Stimulated activated CD8-positive, alpha-beta memory T cell treated with anti-CD3 and anti-CD28 coated beads, Interleukin-4, amount 100 ng/mL, for 24 hours (primary cell): ENCODE results near the gene C20orf173.
"Not testable (repeated sequence)": the region's sequence is repeated elsewhere in the genome, so short reads cannot be mapped to it uniquely, and the experiment has no call there.

Source experiments
- DNase-seq: peaks from one replicate; pipeline ENCODE4 v3.0.0-alpha.2; 2020; ENCODE audit warnings: low read depth

Gene C20orf173, protein sequence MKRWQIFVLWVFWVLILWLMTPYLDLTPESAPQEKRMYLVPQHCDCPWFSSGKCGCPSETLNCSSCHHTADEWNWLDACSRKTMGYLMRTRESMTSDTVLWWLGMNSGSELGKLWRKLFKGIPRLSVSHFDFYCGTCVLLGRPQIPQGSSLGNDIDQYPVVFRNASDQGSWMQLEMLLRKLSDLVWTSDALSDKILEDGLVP

DNA sequence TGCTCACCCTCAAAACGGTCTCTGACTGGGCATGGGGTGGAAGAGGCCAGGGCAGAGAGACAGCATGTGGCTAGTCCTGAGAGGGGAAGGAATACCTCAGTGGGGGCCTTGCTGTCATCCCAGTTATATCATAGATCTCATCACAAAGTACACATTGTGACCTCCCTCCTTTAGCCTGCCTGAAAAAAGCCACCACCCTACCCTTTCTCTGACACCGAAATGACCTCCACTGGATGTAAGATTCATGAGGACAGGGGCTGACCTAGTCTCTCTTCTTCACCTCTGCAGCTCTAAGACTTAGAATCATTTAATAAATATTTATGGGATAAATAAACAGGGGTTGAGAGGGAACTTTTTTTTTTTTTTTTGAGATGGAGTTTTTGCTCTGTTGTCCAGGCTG lies at the start of gene C20orf173:
Gene C20orf173 (minus strand): TSS at position 101 of the 400 bp plus-strand sequence. CDS start 279 bp downstream, outside the sequence.
- no peak for DNase-seq

DNA sequence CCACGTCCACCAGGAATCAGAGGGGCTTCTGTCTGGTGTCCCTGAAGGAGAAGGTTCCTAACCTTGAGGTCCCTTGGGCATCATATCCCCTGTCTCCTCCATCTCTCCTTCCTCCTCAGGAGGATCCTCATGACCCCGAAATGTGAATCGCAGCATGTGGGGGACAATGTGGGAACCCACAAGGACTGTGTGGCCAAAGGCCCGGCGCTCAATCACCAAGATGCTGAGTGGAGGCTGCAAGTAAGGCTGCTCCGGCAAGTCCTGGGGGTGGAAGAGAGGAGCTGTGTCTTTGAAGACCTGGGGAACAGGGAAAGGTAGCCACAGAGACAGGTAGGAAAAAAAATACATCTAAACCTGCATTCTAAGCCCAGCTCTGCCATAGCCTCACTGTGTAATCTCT lies 49.7 kb upstream of the C20orf173 start:
- DNase-seq = no peak

DNA sequence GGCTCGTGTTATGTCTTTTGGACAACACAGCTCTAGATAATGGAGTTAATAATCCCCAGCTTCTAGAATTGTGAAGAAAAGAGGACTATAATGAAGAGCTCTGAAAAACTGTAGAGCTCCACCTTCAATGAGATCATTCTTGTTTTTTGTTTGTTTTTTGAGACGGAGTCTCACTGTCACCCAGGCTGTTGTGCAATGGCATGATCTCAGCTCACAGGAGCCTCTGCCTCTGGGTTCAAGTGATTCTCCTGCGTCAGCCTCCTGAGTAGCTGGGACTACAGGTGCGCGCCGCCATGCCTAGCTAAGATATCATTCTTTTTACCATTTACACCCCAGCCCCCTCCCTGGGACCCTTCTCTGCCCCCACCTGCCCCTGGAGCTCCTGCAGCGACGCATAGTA lies 49.0 kb upstream of the C20orf173 start:
- no peak for DNase-seq

DNA sequence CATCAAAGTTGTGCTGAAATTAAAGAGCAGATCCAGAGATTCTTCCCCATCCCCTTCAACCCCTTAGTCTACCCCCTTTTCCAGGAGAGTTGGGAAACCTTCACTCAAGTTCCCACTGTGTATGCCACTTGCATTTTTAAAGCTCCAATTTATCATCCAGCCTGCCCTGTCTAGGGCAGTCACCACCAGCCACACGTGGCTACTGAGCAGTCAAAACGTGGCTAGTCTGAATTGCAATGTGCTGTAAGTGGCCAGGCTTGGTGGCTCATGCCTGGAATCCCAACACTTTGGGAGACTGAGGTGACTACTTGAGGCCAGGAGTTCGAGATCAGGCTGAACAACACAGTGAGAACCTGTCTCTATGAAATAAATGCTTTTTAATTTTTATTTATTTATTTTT lies 47.4 kb upstream of the C20orf173 start:
- no peak for DNase-seq

DNA sequence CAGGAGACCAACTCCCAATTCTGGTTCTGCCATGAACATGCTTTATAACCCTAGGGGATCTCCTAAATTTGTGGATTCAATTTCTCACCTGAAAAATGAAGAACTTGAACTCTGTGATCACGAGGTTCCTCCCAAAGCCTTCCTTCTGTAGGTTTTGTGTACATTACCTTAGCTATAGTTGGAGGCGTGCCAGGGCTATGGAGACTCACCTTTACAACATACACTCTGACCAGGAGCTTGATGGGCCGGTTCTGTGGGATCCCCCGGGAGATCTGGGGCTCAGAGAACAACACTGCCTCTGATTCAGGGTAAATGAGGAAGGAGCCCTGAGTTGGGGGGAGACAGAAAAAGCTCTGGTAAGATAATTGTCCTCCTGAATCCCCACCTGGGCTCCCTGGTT lies 46.5 kb upstream of the C20orf173 start:
- no peak for DNase-seq

DNA sequence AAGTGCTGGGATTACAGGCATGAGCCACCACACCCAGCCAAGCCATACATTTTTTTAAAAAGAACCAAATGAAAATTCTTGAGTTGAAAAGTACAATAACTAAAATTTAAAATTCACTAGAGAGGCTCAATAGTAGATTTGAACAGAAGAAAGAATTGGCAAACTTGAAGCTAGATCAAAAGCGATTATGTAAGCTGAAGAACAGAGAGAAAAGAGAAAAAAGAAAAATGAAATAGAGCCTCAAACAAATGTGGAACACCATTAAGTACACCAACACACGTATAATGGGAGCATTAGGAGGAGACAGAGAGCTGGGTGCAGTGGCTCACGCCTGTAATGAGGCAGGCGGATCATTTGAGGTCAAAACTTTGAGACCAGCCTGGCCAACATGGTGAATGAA lies 43.4 kb upstream of the C20orf173 start:
- no peak for DNase-seq

DNA sequence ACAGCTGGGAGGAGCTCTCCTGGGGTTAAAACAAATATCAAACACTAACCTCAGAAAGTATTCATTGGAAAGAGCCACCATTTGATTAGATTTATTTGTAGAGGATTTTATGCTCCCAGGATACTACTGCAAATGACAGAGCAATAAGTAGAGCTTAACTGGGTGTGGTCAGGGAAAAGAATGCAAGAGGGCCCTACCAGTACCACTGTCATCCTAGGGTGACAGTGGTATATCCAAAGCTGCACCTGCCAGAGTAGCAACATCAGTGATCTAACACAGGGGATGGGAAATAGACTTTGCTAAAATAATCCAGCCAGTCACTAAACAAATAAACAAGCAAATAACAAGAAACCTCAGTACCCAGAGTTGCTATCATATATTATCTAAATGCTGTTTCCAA lies 42.1 kb upstream of the C20orf173 start:
- no peak for DNase-seq

DNA sequence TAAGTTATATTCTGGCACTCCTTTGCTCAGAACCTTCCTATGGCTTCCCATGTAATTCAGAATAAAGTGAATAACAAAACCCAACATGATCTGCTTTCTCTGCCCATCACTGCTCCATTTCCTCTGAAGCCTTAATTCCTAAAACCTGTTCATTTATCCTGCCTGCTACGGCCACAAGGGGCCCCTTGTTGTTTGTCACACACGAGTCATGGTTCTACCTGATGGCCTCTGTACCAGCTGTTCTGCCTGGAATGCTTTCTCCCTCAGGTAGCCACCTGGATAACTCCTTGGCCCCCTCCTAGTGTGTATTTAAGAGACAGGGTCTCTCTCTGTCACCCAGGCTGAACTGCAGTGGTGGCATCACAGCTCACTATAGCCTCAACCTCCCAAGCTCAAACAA lies 39.2 kb upstream of the C20orf173 start:
- DNase-seq = no peak

DNA sequence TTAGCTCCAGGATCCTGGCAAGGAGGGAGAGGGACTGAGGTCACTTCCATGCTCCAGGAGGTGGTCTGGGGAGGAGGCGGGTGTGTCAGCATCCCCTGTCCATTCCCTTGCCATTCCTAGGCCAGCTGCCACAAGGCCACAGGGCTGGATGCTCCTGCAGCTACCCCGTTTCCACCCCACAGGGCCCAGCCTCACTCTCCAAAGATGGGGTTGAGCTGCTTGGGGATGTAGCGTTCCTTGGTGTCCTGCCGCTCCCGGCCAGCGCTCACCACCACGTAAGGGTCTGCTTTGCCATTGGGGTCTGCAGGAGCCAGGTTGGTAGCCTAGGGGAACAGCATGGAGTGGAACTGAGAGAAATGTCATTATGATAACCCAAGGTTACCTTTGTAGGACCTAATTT lies 35.5 kb upstream of the C20orf173 start:
- no peak for DNase-seq

DNA sequence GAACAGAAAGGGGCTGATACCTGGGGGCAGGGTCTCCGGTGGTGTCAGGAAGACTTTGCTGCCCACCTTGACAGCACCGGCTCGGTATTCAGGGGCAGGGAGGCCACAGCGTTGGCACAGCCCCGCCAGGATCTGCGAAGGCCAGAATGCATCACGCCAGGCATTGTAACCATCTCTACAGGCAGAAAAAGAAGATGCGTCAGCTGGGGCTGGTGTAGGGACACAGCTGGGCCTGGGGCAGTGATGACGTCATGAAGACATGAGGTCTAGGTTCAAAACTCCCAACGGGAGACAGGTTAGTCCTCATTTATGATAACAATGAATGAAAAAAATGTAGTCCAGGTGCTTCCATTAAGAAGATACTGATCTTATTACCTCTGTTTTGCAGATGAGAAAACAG lies 34.4 kb upstream of the C20orf173 start:
- no peak for DNase-seq

DNA sequence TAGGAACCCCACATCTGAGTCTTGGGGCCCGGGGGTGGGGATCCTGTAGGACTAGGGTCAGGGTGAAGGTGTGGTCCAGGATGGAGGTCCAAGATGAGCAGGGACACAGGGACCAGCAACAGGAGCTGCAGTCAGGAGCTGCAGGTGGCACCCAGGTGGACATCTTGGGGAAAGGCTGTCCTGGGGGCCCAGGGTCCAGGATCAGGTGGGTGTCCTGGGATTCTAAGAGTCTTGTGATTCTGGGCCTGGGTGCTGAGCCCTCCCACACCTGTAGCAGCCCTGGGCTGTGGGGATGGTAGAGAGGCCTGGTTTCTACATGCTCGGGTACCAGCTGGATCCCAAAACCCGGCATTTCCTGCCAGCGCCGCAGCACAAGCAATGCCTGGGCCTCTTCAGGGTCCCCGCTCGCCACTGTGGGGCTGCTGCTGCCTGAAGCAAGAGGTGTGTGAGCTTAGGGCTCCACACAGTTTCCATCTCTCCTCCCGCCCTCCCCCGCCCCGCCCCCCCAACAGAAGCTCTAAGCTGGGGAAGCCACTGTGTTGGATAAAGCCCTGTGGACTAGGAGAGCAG lies 33.2 kb upstream of the C20orf173 start:
- DNase-seq = no peak

DNA sequence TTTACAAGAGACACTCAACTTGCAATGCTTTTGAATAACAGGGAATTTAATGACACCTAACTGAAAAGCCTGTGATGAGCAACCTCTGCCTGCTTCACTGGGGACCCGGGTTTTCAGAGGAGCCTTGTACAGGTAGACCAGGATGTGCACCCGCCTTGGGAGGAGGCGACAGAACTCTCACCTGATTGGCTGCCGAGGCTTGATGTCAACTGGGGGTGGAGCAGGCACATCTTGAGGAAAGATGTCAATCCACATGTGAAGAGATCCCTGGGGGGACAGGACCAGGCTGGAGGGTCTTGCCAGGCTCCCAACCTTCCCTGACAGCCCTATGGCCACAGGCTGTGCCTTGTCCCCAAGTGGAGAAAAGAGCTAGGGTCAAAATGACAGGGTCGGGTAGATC lies 32.2 kb upstream of the C20orf173 start:
- DNase-seq = no peak

DNA sequence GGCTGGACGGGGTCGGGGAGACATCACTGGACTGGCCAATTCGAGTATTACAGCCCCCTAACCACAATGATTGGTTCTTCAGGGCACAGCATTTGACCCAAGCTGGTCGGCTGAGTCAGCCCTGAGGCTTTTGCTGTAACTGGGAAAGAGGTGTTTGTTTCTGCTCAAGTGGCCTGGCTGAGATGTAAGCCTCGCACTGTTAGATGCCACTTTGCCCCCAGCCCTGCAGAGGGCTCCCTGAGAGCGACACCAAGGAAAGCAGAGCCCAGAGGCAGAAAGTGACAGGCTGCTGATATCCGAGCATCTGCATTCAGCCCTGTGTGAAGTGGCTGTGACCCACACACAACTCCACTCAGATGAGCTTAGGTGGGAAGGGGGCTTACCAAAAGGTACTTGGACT lies 31.8 kb upstream of the C20orf173 start:
- DNase-seq = no peak

DNA sequence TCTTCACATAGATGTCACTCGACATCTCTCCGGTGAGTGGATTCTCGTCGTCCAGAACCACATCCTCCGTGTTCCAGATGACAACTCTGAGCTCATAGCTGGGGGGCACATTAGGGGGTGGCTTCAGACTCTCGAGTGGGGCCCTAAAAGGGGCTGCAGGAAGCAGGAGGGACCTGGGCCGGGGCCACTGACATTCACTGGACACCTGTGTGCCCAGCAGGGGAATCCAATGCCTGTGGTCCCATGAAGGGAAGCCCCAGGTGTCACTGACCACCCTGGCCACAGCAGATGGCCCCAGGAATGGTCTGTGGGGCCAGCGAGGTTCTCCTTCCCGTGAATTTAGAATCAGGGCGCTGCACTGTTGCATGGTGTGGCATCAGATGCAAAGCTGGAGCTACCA lies 31.1 kb upstream of the C20orf173 start:
- no peak for DNase-seq

DNA sequence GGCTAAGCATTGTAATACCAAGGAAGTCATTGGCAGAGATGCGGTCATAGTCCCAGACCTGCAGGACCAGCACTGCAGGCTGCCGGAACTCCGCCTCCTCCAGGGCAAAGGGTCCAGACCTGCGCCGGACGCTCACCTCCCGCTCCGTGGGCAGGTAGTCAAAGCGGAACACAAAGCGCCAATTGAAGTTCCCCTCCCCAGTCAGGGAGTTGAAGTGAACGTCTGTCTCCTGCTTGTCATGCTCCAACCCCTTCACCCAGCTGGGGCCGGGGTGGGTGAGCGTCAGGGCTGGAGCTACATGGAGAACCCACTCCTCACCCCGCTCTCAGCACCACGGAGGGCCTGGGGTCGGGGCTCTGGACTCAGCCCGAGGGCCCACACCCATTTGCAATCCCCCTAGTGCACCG lies 30.7 kb upstream of the C20orf173 start:
- DNase-seq = no peak

DNA sequence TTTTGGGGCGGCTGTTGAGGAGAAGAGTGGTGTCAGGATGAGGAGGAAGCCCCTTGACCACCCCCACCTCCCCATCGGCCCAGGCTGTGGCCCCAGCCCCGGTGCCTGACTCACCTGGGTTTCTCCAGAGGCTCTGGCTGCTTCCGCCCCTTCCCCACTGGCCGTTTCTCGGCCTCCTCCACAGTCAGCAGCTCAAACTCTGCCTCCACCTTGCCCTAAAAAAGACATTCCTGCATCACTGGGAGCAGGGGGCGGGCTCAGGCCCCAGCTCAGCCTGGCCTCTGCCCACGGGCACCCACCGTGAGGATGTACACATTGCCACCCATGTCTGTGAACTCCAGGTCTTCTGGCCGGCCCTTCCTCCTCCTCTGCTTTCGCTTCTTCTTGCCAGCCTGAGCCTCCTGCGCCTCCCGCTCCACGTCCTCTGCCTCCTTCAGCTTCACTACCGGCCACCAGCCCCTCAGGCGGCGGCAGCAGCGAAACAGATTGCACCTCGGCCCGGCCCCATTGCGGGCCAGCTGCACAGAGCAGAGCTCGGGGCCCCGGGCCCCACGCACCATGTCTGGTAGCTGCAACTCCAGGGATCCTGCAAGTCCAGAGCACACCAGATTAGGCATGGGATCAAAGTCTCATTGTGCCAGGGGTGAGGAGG lies 29.7 kb upstream of the C20orf173 start:
- DNase-seq = no peak

DNA sequence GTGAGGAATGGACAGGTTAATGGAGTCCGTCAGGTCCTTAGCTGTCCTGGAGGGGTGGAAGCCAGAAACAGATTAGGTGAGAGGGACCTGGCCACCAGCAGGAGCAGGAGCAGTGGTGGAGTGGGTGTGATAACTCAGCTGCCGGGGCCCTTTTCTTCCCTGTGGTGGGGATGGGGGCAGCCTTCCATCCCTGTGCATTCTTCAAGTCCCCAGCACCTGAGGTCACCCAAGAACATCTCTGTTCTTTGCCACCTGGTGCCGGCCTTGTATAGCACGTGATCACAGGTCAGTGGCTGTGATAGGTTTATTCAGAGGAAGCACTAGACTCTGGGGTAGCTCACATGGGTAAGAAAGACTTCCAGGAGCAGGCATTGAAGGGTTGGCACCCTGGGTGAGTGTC lies 29.0 kb upstream of the C20orf173 start:
- DNase-seq = no peak

DNA sequence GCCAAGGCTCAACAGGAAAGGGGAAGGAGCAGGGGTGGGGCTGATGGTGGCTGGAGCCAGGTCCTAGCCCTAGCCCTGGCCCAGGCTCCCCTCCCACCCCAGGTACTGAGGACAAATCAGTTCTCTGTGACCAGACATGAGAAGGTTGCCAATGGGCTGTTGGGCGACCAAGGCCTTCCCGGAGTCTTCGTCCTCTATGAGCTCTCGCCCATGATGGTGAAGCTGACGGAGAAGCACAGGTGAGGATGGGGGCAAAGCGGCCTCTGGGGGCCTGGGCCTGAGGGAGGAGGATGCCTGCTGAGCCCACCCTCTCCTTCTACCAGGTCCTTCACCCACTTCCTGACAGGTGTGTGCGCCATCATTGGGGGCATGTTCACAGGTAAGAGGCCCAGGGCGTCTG lies 27.4 kb upstream of the C20orf173 start:
- DNase-seq = no peak

DNA sequence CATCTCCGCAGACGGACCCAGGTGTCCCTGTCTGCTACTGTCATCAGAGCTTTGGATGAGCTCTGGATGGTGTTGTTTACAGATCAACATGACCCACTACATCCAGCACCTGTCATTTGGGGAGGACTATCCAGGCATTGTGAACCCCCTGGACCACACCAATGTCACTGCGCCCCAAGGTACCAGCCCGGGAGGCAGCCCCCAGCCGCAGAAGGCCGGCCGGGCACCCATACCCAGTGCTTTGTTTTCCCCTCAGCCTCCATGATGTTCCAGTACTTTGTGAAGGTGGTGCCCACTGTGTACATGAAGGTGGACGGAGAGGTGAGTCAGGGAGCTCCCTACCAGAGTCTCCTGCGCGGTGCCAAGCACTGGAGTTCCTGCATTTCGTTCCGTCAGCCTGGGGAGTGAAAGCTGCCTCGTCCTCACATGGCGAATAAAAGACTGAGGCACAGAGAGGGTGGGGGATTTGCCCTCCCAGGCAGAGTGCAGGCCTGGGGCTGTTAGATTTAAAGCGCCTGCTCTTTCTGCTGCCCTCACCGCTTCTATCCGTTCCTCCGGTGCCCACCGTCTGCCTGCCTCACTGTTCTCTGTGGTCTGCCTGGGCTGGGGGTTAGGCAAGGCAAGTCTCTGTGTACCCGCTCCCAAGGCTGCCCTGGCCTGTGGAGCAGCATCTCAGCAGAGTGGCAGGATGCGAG lies 26.6 kb upstream of the C20orf173 start:
- no peak for DNase-seq

DNA sequence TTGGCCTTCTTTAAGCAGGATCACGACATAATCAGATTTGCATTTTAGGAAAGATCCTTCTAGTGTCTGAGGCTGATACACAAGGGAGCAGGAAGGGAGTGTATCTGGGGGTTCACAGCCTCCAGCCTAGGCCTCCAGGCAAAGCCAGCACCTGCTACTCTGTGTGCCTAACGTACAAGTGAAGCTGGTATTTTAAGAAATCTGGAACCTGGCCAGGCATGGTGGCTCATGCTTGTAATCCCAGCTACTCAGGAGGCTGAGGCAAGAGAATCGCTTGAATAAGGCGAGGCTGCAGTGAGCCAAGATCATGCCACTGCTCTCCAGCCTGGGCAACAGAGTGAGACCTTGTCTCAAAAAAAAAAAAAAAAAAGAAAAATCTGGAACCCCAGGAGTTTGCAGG lies 26.0 kb upstream of the C20orf173 start:
- DNase-seq = not testable (repeated sequence)

DNA sequence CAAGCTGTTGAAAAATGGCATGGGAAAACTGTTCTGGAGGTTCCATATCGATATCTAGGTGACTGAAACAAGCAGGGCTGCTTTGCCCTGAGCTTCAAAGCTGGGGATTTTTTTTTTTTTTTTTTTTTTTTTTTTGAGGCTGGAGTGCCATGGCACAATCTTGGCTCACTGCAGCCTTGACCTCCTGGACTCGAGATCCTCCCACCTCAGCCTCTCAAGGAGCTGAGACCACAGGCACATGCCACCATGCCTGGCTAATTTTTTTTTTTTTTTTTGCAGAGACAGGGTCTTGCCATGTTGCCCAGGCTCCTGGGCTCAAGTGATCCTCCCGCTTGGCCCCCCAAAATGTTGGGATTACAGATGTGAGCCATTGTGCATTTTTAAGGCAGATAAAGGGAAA lies 23.5 kb upstream of the C20orf173 start:
- DNase-seq = no peak

DNA sequence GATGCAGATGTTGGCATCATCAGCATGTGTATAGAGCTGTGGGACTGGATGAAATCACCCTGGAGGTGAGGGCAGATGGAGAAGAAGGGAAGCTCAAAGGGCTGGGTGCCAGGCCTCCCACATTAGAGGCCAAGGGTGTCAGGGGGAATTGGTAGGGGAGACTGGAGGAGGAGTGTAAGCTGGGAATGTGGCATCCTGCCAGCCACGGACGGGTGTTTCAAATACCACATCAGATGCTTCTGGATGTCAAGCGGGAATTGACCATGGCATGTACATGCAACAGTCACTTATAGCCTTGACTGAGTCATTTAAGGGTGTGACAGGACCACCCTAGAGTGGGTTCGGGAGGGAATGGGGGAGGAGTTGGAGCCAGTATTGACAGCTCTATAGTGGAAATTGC lies 22.1 kb upstream of the C20orf173 start:
- no peak for DNase-seq

DNA sequence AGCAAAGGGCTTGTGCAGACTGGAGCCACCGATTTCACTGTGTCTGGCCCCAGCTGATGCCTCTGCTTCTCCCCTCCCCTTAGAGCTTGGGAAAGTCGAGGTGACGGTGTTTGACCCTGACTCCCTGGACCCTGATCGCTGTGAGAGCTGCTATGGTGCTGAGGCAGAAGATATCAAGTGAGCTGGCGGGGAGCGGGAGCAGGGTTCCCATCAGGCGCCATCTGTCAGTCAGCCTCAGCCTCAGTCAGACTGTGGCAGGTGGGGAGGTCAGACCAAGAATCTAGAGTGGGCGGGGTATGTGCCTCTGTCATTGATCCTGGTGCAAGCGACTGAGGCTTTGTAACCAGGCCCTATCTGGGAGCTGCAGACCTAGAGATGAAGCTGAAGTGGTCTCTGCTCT lies 17.9 kb upstream of the C20orf173 start:
- DNase-seq = no peak
